AG09309 (cell line): ENCODE results near the gene DCAF8.

Experiments used
- DNase-seq: peaks from one replicate; pipeline ENCODE4 v3.0.0-alpha.2; 2010; ENCODE audit warnings: low read depth
- H3K4me3 ChIP-seq: 2 replicates; pipeline ENCODE4 v1.5.1; 2011; ENCODE audit warnings: mild to moderate bottlenecking, low read depth, low read length, moderate library complexity; ENCODE audit not compliant: control insufficient read depth
- CTCF ChIP-seq: IDR thresholded peaks from 2 replicates; pipeline ENCODE4 v1.5.1; 2011; ENCODE audit warnings: mild to moderate bottlenecking, low read depth, low read length, inconsistent platforms; ENCODE audit not compliant: insufficient read depth, control insufficient read depth; ENCODE audit errors: missing control alignments

The DCAF8 gene

GRCh38 chr1:160214481-160215140 lies 47.7 kb downstream of the DCAF8 start:
- H3K4me3 ChIP-seq = no peak overlapping the region
- TF ChIP-seq CTCF = no peak
- no peak for DNase-seq

GRCh38 chr1:160211046-160211790 lies 51.1 kb downstream of the DCAF8 start:
- TF ChIP-seq CTCF = no peak
- DNase-seq = no peak
- H3K4me3 ChIP-seq = no peak overlapping the region

- DNase-seq = no peak
- H3K4me3 ChIP-seq = no peak overlapping the region
- TF ChIP-seq CTCF = no peak
Observed at GRCh38 chr1:160210561-160210960, 51.8 kb downstream of the DCAF8 start.

- no peak for TF ChIP-seq CTCF
- no peak for DNase-seq
- H3K4me3 ChIP-seq = no peak overlapping the region
Observed at GRCh38 chr1:160209321-160210046, 52.9 kb downstream of the DCAF8 start.

- DNase-seq = no peak
- TF ChIP-seq CTCF = no peak
- no peak overlapping the region for H3K4me3 ChIP-seq
Observed at GRCh38 chr1:160208557-160209320, 53.6 kb downstream of the DCAF8 start.

GRCh38 chr1:160207771-160208556 lies 54.4 kb downstream of the DCAF8 start:
- no peak overlapping the region for H3K4me3 ChIP-seq
- TF ChIP-seq CTCF = no peak
- no peak for DNase-seq
